ENCODE results near the gene GLRB. TPM values are rescaled to one million over a fixed set of nuclear protein-coding genes. Genes with fewer than 3 reads are reported as not detected.

Gene GLRB
- total RNA-seq, 1 donor from 2014 or later: 7.8 TPM

DNA sequence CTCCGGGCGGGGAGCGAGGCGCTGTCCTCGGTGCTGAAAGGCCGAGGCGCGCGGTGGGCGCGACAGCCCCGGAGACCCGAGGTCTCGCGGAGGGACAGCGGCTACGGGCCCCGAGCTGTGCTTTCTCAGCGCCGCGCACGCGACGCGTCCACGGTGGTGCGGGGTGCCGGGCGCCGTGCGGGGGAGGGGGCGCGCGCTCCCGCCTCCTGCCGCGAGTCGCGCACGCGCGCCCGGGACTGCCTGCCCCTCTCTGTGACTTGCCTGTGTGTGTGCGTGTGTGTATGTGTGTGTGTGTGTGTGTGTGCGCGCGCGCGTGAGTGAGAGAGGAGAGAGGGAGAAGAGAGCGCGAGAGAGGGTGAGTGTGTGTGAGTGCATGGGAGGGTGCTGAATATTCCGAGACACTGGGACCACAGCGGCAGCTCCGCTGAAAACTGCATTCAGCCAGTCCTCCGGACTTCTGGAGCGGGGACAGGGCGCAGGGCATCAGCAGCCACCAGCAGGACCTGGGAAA lies 144.5 kb downstream of the GLRB start, which contains the start of gene GRIA2:
Gene GRIA2, plus strand, starts transcription at position 358 of the 511 bp plus-strand sequence. CDS start 315 bp downstream, outside the sequence.
- intact Hi-C loops (cut with DNase I): no loop called here
- DNase-seq (peak; percentile 57), ATAC-seq (ENCODE audit: poor library complexity) (peak; percentile 52)

DNA sequence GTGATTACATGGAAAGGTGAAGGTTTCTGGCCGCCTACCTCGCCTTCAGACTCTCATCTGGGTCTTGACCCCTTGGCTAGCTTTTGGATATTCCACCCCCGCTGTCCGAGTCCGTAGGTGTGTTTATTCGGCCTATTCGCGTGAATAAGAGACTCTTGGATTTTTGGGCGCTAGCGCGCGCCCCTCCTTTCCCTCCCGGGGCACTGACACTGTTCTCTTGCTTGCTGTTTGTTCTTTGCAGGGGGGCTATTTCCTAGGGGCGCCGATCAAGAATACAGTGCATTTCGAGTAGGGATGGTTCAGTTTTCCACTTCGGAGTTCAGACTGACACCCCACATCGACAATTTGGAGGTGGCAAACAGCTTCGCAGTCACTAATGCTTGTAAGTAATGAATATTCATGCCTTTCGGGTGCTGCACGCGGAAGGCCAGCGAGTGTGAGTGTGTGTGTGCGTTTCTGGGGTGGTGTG lies 145.5 kb downstream of the GLRB start:
- DNase-seq (no peak), ATAC-seq (ENCODE audit: poor library complexity) (no peak)
- intact Hi-C loops (cut with DNase I): no loop called here

Other genes with a start within 250 kb of the GLRB start
- 14.9 TPM for gene PDGFC, start 104.4 kb upstream of the GLRB start, total RNA-seq
- gene GRIA2, start 144.6 kb downstream of the GLRB start, total RNA-seq: not detected

All from Right ventricle myocardium superior (tissue), 1 donor.